ELR (cell line): ENCODE data around the gene ZBTB3.
"Not testable (repeated sequence)": the region's sequence is repeated elsewhere in the genome, so short reads cannot be mapped to it uniquely, and the experiment has no call there.

Source experiments
- DNase-seq: peaks from one replicate; pipeline ENCODE4 v3.0.0-alpha.2; 2015; ENCODE audit warnings: low read depth

ZBTB3 gene

GRCh38 chr11:62757846-62758788 is 4.2 kb upstream of the ZBTB3 start:
- DNase-seq: no peak

GRCh38 chr11:62755086-62755615 is 1.2 kb upstream of the ZBTB3 start:
- no peak for DNase-seq

- DNase-seq: no peak
Measured at GRCh38 chr11:62752994-62753735, 795 bp downstream of the ZBTB3 start.

GRCh38 chr11:62752177-62752785 is 1.7 kb downstream of the ZBTB3 start:
- DNase-seq: no peak

- not testable (repeated sequence) for DNase-seq
Measured at GRCh38 chr11:62749931-62750330, 4.0 kb downstream of the ZBTB3 start.

GRCh38 chr11:62747475-62748160 is 6.3 kb downstream of the ZBTB3 start:
- no peak for DNase-seq

GRCh38 chr11:62737196-62737595 is 16.8 kb downstream of the ZBTB3 start:
- no peak for DNase-seq

- DNase-seq: peak; percentile 61
Measured at GRCh38 chr11:62732830-62733229, 21.1 kb downstream of the ZBTB3 start.

- DNase-seq: not testable (repeated sequence)
Measured at GRCh38 chr11:62730076-62730475, 23.9 kb downstream of the ZBTB3 start.

- peak; percentile 93 for DNase-seq
Measured at GRCh38 chr11:62728171-62728988, 25.6 kb downstream of the ZBTB3 start, which contains the start of gene TTC9C. Gene TTC9C, plus strand, starts transcription at chr11:62728486. Its CDS starts 363 bp downstream, at chr11:62728849.

GRCh38 chr11:62727872-62728170 is 26.1 kb downstream of the ZBTB3 start:
- peak; percentile 99 for DNase-seq

GRCh38 chr11:62727165-62727871 is 26.6 kb downstream of the ZBTB3 start, which contains the start of gene HNRNPUL2:
Gene HNRNPUL2, minus strand, starts transcription at chr11:62727457. Its CDS starts 301 bp downstream, at chr11:62727156.
- DNase-seq: peak; percentile 99

GRCh38 chr11:62726915-62727164 is 27.1 kb downstream of the ZBTB3 start:
- no peak for DNase-seq

GRCh38 chr11:62726156-62726914 is 27.6 kb downstream of the ZBTB3 start:
- DNase-seq: no peak

GRCh38 chr11:62725646-62726045 is 28.3 kb downstream of the ZBTB3 start:
- DNase-seq: peak; percentile 58

GRCh38 chr11:62724171-62724570 is 29.8 kb downstream of the ZBTB3 start:
- no peak for DNase-seq

GRCh38 chr11:62721994-62722393 is 32.0 kb downstream of the ZBTB3 start:
- peak; percentile 30 for DNase-seq

- DNase-seq: no peak
Measured at GRCh38 chr11:62719302-62719978, 34.5 kb downstream of the ZBTB3 start.

GRCh38 chr11:62716816-62717215 is 37.1 kb downstream of the ZBTB3 start:
- no peak for DNase-seq
